Suprapubic skin (tissue), 3 donors: ENCODE data around the gene SAMD11.

Experiments
- POLR2A ChIP-seq, 2 donors: fragments of 450-650 bp; IDR thresholded peaks; one replicate each; pipeline ENCODE4 v1.6.1; 2017; ENCODE audit warnings: antibody characterized with exemption in 2 of 2, mild to moderate bottlenecking in 2 of 2, moderate library complexity in 2 of 2
- TF ChIP-seq, protein P1 (sequence below), 2 donors: fragments of 200-600 bp in 1 of 2; fragments of 450-650 bp in 1 of 2; sonication (generic) in 1 of 2; IDR thresholded peaks; one replicate each; pipeline ENCODE4 v1.5.1; 2016 to 2019; ENCODE audit warnings: antibody characterized with exemption in 2 of 2, mild to moderate bottlenecking in 1 of 2, moderate library complexity in 1 of 2

DNA sequence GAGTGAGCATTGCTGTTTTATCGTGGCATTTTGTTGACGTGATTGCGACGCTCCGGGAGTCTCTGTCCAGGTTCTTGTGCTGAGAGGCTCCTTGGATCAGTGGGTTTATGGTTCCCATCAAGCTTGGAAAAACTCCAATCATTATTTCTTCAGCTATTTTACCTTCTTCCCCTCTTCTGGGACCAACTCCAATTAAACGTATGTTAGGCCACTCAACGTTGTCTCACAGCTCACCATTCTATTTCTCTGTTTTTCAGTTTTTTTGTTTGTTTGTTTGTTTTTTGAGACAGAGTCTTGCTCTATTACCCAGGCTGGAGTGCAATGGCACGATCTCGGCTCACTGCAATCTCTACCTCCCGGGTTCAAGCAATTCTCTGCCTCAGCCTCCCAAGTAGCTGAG lies 68.2 kb downstream of the SAMD11 start:
- TF ChIP-seq, protein P1, sequence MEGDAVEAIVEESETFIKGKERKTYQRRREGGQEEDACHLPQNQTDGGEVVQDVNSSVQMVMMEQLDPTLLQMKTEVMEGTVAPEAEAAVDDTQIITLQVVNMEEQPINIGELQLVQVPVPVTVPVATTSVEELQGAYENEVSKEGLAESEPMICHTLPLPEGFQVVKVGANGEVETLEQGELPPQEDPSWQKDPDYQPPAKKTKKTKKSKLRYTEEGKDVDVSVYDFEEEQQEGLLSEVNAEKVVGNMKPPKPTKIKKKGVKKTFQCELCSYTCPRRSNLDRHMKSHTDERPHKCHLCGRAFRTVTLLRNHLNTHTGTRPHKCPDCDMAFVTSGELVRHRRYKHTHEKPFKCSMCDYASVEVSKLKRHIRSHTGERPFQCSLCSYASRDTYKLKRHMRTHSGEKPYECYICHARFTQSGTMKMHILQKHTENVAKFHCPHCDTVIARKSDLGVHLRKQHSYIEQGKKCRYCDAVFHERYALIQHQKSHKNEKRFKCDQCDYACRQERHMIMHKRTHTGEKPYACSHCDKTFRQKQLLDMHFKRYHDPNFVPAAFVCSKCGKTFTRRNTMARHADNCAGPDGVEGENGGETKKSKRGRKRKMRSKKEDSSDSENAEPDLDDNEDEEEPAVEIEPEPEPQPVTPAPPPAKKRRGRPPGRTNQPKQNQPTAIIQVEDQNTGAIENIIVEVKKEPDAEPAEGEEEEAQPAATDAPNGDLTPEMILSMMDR (IDR thresholded peaks at IDR 0.05): no peak
- TF ChIP-seq POLR2A (IDR thresholded peaks at IDR 0.05): no peak
